Stomach (tissue), 4 donors: ENCODE data around the gene PSG3.
"Not testable (repeated sequence)": the region's sequence is repeated elsewhere in the genome, so short reads cannot be mapped to it uniquely, and the experiment has no call there.

Experiments used
- EP300 ChIP-seq: sonication (generic); formaldehyde crosslinking; IDR thresholded peaks from one replicate; pipeline ENCODE4 v1.6.1; 2017; ENCODE audit warnings: antibody characterized with exemption
- POLR2A ChIP-seq, 4 donors: fragments of 450-650 bp; IDR thresholded peaks; one replicate each; pipeline ENCODE4 v1.6.1; 2016; ENCODE audit warnings: antibody characterized with exemption in 4 of 4, control low read depth in 2 of 4, mild to moderate bottlenecking in 1 of 4, moderate library complexity in 1 of 4
- TF ChIP-seq, protein P1 (sequence below), 7 experiments: fragments of 450-650 bp in 4 of 7; fragments of 200-600 bp in 3 of 7; sonication (generic) in 3 of 7; IDR thresholded peaks; one replicate each; pipeline ENCODE4 v1.5.1; 2016 to 2019; ENCODE audit warnings: antibody characterized with exemption in 7 of 7, control low read depth in 2 of 7, mild to moderate bottlenecking in 1 of 7

DNA sequence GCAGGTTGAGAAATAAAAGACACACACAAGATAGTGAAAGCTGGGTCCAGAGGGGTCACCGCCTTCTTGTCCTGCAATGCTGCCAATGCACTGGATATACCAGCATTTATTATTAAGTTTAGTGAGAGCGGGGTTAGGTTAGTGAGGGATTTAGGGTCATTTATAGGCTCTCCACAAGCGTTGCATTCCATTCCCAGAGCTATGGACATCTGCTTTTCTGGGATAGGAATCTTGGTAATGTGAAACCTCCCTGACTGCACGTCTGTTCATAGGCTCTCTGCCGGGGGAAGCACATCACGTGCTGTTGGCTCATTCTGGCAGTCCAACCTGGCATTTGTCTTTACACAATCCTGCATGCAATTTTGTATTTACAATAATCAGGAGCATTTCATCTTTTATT is 27.5 kb downstream of the PSG3 start:
- TF ChIP-seq, protein P1, sequence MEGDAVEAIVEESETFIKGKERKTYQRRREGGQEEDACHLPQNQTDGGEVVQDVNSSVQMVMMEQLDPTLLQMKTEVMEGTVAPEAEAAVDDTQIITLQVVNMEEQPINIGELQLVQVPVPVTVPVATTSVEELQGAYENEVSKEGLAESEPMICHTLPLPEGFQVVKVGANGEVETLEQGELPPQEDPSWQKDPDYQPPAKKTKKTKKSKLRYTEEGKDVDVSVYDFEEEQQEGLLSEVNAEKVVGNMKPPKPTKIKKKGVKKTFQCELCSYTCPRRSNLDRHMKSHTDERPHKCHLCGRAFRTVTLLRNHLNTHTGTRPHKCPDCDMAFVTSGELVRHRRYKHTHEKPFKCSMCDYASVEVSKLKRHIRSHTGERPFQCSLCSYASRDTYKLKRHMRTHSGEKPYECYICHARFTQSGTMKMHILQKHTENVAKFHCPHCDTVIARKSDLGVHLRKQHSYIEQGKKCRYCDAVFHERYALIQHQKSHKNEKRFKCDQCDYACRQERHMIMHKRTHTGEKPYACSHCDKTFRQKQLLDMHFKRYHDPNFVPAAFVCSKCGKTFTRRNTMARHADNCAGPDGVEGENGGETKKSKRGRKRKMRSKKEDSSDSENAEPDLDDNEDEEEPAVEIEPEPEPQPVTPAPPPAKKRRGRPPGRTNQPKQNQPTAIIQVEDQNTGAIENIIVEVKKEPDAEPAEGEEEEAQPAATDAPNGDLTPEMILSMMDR (IDR thresholded peaks at IDR 0.05) = not testable (repeated sequence)
- not testable (repeated sequence) for TF ChIP-seq POLR2A (IDR thresholded peaks at IDR 0.05); EP300
